Transverse colon (tissue), 3 donors: ENCODE results near the gene PTPRR.

ENCODE experiments used
- EP300 ChIP-seq: sonication (generic); formaldehyde crosslinking; IDR thresholded peaks from one replicate; pipeline ENCODE4 v1.6.1; 2017; ENCODE audit warnings: antibody characterized with exemption, low read depth
- POLR2A ChIP-seq: fragments of 450-650 bp; IDR thresholded peaks from one replicate; pipeline ENCODE4 v1.6.1; 2016; ENCODE audit warnings: antibody characterized with exemption, mild to moderate bottlenecking, moderate library complexity
- TF ChIP-seq, protein P1 (sequence below), 5 experiments: fragments of 200-600 bp in 3 of 5; fragments of 450-650 bp in 2 of 5; sonication (generic) in 3 of 5; IDR thresholded peaks; 1 replicate in 2 of 5; 2 replicates in 3 of 5; pipeline ENCODE4 v1.5.1; 2016 to 2017; ENCODE audit warnings: antibody characterized with exemption in 5 of 5, inconsistent platforms in 3 of 5, mild to moderate bottlenecking in 2 of 5, moderate library complexity in 1 of 5

DNA sequence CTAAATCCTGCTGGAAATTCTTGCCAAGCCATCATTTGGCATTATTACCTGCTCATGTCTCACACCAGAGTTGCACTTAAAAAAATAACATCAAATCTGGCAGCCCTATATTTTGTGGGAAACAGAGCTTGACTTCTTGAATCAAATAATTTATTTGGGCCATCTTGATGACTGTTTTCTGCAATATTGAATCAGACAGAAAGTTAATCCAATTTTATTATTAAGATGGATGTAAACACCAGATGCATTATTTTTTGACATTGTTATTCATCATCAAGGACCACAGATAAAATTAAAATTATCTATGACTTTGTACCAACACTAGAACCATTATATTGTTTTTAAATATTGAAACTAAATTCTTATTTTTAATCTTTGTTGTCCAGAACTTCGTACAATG lies 132.9 kb downstream of the PTPRR start:
- TF ChIP-seq EP300 = no peak
- TF ChIP-seq, protein P1, sequence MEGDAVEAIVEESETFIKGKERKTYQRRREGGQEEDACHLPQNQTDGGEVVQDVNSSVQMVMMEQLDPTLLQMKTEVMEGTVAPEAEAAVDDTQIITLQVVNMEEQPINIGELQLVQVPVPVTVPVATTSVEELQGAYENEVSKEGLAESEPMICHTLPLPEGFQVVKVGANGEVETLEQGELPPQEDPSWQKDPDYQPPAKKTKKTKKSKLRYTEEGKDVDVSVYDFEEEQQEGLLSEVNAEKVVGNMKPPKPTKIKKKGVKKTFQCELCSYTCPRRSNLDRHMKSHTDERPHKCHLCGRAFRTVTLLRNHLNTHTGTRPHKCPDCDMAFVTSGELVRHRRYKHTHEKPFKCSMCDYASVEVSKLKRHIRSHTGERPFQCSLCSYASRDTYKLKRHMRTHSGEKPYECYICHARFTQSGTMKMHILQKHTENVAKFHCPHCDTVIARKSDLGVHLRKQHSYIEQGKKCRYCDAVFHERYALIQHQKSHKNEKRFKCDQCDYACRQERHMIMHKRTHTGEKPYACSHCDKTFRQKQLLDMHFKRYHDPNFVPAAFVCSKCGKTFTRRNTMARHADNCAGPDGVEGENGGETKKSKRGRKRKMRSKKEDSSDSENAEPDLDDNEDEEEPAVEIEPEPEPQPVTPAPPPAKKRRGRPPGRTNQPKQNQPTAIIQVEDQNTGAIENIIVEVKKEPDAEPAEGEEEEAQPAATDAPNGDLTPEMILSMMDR (IDR thresholded peaks at IDR 0.05) = no peak
- TF ChIP-seq POLR2A = no peak
